Measurements from ENCODE around the gene MAEA.

MAEA gene

GRCh38 chr4:1289207-1290164 lies at the start of gene MAEA:
MAEA (plus strand) TSS chr4:1289891; CDS start chr4:1289914, 23 bp downstream.
- DNase-seq = peak; percentile 97

DNA sequence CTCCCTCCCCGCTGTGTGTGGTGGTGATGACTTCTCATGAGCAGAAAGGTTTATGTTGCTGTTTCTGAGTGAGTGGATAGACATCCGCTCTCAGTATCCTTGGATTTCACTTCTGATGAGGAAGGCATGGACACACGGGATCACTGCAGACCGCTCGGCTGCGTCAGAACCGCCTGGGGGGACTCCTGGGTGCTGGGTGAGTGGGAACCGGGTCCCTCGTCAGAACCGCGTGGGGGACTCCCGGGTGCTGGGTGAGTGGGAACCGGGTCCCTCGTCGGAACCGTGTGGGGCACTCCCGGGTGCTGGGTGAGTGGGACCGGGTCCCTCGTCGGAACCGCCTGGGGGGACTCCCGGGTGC lies 49.8 kb upstream of the MAEA start:
- no peak for DNase-seq

- DNase-seq = no peak
Observed at GRCh38 chr4:1240721-1241465, 48.8 kb upstream of the MAEA start.

GRCh38 chr4:1241466-1241935 lies 48.2 kb upstream of the MAEA start:
- DNase-seq = no peak

- DNase-seq = peak; percentile 1
Observed at GRCh38 chr4:1241936-1242505, 47.7 kb upstream of the MAEA start.

DNA sequence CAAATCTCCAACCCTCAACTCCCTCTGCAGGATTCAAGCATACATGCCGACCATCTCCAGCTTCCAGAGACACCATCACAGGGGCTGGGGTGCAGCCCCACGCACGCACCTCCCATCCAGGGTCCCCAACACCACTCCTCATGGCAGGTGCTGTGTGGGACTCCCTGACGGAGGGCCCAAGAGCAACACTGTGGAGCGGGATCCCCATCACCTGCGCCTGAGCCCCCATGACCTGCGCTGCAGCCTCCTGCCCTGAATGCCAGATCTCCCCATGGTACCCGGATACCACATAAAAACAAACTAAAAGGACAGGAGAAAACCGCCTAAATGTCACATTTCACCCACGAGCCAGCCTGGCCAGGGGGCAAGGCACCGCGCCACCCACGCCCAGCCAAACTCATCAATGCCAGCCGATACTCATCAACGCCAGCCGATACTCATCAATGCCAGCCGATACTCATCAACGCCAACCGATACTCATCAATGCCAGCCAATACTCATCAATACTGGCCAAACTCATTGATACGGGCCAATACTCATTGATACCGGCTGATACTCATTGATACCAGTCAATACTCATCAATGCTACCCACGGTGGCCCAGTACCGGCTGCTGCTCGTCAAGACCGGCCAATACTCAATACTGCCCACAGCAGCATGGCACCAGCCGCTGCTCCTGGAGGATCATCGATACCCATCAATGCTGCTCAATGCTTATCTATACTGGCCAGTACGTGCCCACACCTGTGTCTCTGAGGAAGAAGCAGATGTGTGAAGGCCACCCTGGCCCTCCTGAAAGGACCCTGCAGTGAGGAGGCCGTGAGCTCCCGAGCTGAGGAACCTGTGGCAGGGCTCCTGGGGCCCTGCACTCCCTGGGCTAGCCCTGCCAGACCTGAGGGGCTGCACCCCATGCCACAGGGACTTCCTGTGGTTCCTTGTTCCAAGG lies 46.9 kb upstream of the MAEA start:
- peak; percentile 2 for DNase-seq

DNA sequence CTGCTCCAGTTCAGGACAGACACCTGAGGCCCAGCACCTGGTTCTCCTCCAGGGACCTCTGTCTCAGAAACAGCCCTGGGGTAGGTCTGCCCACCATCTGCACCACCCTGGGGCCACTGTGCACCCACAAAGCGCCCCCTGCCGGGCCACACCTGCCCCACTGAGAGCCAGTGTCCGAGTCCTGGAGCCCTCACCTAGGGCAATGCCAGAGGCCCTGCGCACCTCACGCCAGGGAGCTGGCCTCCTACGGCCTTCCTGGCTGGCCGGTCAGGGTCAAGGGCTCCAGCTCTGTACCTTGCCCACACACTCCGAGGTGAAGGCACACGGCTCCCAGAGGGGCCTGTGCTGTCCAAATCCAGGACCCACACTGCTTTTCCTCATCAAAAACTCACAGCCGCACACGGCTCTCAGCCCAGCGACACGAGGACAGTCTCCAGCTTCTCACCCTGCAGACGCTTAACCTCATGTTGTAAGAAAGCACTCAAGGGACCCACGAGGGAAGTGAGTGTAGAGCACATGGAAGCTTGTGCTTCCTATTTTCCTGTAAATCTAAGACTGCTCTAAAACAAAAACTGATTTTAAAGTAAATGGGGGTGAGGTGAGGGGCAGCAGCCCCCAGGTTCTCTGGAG lies 46.1 kb upstream of the MAEA start:
- peak; percentile 17 for DNase-seq

DNA sequence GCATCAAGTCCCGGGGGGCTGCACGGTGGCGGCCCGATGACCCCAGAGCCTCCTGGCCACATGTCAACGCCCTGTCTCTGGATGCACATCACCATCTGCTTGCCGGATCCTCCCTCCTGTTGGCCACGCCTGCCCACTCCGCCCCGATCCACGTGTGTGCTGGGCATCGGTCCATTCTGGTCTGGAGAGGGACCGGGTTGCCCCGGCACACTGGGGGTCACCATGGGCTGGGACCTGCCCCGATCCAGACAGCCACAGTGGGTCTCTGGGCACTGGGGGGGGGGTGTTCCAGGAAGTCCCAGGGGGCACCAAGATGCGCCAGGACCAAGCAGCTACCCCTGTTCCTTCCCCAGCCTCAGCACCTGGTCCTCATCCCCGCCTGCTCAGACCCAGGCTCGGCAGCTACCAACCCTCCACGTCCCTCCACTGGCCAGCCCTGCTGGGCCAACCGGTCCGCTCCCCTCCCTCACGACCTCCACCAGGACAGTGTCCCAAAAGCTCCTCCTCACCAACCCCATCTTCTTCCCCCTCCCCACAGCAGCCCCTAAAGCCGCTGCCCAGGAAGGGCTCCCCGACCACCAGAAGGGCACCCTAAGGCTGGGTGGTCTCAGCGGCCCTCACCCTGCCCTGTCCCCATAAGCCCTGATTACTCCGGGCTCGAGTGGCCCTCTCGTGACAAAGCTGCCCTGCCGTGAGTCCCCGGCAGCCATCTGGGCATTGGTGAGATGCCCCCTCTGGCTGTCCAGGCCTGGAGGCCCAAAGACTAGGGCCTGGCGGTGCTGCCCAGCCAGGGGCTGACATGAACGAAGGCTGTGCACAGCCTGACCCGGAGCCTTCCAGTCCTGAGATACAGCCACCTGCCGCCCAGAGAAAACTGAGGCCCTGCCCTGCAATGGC lies 45.4 kb upstream of the MAEA start:
- DNase-seq = peak; percentile 2

DNA sequence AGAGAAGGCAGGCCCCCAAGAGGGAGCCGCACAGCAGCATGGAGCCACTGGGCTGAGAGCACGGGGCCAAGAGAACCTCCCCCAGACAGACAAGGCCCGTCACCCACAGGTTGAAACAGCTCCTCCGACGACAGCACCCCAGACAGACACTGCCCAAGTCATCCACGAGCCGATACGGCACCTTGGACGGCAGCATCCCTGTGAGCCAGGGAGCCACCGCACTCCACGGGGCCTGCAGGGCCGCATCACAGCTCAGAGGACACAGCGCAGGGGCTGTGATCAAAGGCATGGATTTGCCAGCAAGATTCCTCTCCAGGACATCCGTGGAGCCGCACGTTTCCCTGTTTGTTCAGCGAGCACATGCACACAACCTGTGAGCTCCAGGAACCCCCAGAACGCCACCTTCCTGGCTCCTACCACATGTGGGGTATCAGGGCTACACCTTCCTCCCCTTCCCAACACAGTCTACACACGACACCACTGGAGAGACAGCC lies 44.7 kb upstream of the MAEA start:
- peak; percentile 2 for DNase-seq

- peak; percentile 2 for DNase-seq
Observed at GRCh38 chr4:1245481-1246051, 44.1 kb upstream of the MAEA start.

DNA sequence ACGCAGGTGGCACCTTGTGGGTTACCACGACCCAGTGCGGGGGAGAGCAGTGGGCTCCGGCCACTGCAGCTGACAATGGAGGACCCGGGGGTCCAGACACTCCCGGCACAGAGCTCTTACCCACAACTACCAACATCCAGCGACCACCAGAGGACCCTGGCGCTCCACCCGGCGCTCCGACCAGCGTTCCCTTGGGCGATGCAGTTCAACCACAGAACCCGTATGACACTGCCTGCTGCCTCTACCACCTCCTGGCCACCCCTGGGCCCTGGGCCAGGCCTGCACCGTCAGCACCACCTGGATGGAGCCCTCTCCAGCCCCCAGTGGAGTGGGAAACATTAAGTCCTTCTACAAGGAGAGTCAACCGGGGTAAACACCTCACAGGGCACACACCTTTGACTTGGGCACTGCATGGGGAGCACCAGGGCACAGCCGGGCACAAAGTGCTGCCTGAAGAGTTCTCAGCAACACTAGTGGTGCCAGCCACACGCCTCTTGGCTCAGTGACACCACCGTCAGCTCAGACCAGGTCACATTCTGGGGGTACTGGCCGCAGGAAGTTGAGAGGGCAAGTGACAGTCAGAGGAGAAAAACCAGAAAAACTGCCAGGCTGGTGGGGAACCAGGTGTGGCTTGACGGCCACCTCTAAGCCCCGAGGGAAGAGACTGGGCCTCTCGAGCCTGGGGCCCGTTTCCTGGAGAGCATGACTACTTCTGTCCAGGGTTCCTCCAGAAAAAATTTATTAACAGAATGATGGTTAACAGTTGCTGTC lies 43.4 kb upstream of the MAEA start:
- DNase-seq = peak; percentile 4

DNA sequence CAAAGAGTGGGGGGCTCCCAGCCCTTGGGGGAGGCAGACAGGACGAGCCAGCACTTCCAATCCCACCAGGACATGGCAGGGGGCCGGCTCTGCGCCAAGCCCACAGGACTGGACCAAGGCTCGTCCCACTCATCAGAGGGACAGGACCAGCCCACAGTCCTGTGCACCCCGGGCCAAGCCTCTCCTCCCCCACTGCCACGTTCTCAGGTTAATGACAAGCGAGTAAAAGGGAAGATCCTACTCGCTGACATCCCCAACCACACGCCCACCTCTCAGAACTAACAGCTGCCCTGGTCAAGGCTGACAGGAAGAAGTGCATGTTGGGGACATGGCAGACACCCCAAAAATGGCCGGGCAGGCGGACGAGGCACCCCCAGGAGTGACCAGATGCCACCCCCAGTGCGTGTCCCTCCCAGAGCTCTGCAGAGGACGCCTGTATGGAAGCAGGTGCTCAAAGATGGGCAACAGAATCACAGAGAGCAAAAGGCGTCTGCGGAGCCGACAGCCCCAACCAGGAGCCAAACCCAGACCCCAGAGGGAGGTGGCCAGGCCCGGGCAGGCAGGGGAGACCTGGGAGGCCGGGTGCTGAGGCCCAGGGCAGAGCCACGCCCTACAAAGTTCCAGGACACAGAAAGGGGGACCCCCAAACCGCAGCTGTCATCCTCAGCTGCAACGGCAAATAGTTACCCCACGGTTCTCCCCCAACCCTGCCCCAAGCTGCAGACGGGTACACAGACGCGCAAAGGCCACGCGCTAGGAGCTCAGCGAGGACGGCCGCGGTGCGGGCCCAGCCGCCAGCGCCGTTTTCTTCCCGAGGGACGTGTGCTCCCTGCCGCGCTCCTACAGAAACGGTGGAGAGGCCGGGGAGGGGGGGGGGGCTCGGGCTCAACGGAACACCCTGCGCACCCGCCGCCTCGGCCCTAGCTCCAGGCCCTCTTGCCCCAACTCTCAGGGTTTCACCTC lies 42.5 kb upstream of the MAEA start:
- peak; percentile 16 for DNase-seq

DNA sequence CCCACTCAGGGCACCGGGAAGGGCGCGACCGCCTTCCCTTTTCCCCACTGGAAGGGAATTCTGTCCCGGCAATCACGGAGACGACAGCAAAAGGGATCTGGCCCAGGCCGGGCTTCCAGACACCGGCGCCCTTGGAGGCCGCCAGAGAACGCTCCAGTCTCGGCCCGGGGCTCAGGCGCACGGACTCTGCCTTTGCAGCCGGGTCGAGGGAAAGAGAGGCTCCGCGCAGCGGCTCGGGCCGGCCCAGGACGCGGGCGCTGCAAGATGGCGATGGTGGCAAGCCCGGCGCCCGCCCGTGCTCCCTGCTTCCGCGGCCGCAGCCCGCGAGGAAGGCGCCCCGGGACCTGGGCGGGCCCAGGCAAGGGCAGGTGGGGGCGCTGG lies 41.8 kb upstream of the MAEA start:
- no peak for DNase-seq

- DNase-seq = peak; percentile 88
Observed at GRCh38 chr4:1248245-1249147, 41.2 kb upstream of the MAEA start, which contains the start of gene CTBP1. CTBP1 (minus strand) TSS chr4:1249130; CDS start chr4:1241331, 7,799 bp downstream.

GRCh38 chr4:1249148-1249730 lies 40.5 kb upstream of the MAEA start:
- peak; percentile 89 for DNase-seq

DNA sequence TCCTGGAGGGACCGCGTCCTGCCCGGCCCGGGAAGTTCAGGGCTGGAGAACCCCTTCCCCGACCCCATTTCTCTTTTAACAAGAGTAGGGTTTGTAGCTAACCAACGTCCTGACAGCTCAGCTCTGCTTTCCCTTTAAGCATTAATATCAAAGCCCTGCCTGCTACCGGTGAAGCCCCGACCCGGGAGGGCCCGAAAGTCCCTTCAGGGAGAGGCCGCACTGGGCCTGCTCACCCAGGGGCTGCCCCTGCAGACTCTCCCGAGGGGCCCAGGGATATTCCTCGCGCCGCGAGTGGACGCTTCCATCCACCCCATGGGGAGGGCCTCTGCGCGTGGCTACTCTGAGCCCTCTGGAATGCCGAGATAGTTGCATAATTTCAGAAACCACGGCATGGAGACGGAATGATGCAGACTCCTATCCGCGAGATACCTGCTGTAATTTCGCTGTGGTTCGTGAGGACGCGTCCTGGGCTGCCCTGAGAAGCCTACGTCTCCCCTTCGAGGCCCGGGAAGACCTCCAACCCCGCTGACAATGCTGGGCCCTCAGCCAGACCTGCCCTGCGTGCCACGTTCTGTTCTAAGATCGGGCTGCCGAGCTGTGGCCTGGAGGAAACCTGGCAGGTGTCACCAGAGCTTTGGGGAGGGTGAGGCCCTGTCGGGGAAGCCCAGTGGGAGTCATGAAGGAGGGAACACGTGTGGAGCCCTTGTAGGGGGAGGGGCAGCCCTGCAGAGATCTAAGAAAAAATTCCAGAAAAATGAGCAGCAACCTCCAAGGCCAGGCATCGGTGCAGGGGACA lies 39.8 kb upstream of the MAEA start:
- peak; percentile 26 for DNase-seq

Measured in CD4-positive, alpha-beta T cell treated with Interleukin-17A for 4 hours (primary cell).